NCI-H510A treated with DMSO at 0.1 percent for 48 hours (cell line): ENCODE measurements around the gene IGLL1.

ENCODE experiments used
- DNase-seq: peaks from one replicate; lab custom pipeline; 2025; lab: John Stamatoyannopoulos, UW

IGLL1 gene

GRCh38 chr22:23527971-23528740 is 51.9 kb downstream of the IGLL1 start:
- DNase-seq: no peak

GRCh38 chr22:23526596-23527316 is 53.3 kb downstream of the IGLL1 start:
- no peak for DNase-seq

- DNase-seq: no peak
Observed at GRCh38 chr22:23525510-23525909, 54.6 kb downstream of the IGLL1 start.

- no peak for DNase-seq
Observed at GRCh38 chr22:23524226-23524625, 55.9 kb downstream of the IGLL1 start.

GRCh38 chr22:23523713-23524112 is 56.4 kb downstream of the IGLL1 start:
- no peak for DNase-seq
